NCI-H2196 treated with DMSO at 0.1 percent for 48 hours (cell line): Measurements from ENCODE around the gene LPO.

ENCODE experiments used
- DNase-seq: peaks from one replicate; lab custom pipeline; 2025; ENCODE audit not compliant: unreplicated experiment; lab: John Stamatoyannopoulos, UW

LPO gene

DNA sequence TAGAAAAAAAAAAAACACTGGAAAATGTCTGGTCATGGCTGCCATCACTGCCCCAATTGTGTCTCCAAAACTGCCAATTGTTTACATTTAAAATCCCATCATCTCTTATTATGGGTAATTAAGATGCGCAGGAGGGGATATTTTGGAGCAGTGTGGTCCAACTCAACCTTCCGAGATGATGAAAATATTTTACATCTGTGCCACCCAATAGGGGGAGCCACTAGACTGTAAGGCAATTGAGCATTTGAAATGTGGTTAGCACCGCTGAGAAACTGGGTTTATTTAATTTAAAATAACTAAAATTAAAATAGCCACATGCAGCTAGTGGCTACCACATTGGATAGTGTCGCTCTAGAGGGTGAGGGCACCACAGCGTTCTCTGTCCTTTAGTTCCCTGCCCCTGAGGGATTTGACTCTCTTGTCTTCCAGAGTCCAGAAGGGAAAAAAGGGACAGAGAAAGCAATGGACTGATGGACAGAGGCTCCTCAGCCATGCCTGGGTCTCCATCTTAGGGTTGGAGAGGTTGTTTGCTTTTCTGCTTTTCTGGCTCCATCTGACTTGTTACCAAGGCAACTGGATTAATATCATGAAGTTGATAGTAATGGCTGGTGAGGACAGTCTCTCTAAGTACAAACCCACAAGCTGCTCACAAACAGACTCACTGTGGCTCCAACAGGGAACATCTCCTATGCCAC lies 38.9 kb downstream of the LPO start:
- DNase-seq = no peak

DNA sequence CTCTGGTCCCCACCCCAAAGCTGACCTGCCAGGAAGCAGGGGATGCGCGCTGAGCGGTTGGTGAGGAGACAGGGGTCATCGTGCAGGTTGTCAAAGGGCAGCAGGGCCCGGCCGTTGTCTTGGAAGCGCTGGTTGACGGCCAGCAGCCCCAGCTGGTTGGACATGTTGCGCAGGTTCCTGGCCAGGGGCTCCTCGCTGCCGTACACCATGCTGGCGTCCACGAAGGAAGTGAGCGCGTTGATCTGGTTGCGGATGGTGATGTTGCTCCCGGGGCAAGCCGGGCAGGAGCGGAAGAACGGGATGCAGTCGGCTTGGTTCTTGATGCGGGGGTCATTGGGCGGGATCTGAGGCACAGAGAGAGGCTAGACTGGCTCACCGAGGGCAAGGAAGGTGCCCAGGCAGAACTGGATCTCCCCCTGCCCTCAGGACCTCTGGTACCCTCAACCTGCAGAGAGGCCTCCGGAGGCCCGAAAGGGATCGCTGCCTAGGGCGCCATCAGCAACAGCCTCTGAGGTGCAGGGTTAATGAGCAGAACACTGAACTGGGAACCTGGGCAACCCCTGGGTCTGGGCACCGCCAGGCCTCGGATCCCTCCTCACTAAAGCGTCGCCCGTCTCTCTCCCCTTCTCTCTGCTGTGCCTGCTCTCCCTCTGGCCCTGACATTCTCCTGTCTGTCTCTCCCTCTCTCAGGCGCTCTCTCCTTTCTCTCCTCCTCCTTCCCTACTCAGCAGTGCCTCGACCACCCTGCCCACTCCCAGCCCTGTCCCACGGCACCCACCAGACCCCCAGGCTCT lies 39.6 kb downstream of the LPO start:
- DNase-seq = no peak

DNA sequence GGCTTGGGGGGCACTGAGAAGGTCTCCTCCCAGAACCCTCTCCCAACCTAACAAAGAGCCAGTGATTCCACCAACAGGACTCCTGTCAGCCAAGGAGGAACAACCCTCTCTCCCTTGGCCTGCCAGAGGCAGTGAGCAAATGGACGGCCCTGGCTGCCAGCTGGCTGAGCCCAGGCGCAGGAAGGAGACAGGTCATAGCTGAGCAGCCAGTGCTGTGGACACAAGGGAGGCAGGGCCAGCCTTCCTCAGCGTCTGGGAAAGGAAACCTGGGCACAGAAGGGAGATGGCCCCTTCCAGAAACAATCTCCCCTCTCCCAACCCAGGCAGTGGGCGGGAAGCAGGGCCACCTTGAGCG lies 40.3 kb downstream of the LPO start:
- no peak for DNase-seq

DNA sequence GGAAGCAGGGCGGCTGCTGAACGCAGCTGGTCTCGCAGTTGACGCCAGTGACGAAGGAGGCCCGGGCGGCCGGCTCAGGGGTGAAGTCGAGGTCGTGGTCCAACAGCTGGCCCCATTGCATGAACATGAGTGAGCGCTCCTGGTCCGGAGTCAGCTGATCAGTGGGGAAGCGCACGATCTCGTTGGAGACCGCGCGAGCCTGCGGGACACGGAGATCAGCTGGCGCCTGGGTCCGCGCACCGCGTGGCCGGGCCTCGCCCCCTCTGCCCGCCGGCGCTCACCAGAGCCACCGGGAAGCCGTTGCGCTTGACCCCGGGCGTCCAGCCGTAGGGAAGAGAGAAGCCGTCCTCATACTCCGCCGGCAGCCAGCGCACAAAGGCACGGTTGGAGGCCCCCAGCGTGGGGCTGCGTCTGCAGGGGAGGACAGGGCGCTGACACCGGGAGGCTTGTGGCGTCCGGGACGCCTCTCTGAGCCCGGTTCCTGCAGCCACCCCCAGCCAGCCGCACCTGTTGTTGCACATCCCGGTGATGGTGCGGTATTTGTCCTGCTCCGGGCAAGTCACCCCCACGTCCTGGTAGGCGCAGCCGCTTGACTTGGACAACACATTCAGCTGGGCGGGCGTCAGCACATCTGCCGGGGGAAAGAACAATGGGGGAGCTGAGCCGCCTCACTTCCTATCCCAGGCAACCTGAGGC lies 40.8 kb downstream of the LPO start:
- DNase-seq = no peak

DNA sequence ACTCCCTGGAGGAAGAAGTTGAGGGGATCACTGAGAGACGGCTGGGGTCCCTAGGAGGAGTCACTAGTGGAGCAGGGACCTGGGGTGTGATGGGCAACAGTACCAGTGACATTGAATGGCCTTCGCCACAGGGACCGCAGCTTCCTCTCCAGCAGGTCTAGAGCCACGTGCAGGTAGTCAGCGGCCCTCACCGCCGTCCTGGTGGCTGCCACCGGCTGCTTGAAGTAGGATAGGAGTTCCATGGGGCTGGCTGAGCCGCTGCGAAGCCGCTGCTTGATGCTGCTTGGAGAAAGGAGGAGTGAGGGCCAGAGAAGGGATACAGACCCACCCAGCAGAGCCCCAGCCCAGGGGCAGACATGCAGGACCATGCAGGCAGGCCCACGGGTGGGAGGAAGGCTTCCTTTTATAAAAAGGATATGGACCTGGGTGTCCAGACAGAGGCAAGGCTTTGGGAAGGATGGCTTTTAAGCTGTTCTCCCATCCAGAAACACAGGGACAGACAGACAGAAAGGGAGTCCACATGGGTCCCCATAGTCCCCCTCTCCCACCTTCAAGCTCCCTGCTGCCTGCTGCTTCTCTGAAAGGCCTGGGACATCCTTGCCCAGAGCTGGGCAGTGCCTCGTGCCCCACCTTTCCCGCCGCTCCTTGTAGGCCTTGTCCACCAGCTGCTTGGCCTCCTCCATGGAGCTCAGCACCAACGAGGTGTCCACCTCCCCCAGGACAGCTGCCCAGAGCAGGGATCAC lies 41.5 kb downstream of the LPO start:
- no peak for DNase-seq

DNA sequence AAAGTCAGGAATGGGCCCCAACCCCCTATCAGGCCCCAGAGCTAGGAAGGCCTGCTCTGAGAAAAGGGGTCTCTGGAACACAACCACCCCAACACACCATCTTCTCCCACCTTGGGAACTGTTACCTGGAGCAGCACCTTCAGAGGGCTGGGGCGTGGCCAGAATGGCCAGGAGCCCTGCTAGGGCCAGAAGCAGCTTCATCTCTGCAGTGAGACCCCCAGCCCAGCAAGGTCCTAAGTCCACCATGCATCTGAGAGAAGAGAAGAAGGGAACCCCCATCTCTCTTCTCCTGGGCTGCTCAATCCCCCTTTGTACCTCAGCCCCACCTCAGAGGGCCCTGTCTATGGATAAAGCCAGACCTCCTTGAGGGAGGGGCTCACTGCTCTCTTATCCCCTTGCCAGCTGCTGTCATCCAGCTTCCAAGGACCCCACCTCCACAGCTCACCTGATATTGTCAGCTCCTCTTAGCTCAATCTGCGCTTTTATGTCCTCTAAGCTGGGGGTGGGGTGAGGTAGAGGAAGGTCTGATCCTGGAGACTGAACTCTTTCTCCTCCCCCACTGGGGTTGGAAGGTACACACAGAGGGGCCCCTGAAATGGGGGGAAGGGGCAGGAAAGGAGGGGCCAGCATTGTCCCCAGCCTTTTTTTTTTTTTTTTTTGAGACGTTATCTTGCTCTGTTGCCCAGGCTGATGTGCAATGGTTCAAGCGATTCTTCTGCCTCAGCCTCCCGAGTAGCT lies 42.3 kb downstream of the LPO start, which contains the start of gene MPO:
Gene MPO, minus strand, starts transcription at position 456 of the 738 bp plus-strand sequence. Its CDS starts 177 bp downstream, at position 279.
- DNase-seq = no peak

DNA sequence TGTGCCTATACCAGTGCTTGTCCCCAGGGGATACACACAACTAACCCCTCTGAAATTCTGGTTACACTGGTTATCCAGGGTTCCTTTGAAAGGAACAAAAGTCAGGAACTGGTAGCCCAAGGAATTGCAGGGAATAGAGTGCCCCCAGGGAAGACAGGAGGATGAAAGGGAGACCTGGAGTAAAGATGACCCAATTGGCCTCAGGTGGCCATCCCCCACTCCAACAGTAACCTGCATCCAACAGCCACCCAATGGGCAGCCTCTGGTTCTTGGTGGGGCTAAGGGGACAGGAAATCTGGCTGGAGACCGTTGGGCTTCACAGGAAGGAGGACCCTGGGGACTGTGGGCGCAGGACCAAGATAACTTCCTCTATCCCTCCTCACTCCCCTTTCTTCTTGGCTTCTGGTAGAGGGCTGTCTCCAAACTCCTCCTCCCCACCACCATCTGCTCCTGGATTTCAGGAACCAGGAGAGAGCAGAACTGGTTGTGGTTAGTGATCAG lies 43.2 kb downstream of the LPO start:
- no peak for DNase-seq

DNA sequence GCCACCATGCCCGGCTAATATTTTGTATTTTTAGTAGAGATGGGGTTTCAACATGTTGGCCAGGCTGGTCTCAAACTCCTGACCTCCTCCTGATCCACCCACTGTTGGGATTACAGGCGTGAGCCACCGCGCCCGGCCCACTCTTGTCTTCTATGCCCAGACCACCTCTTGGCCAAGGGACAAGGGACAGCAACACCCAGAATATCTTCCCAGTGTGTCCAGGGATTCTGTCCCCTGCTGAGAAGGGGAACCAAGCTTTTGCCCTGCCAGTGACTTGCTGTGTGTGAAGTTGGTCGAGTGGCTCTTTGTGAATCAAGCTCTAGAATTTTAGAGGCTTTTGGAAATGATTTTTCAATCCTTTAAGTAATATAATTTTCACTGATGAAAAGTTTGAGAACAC lies 44.1 kb downstream of the LPO start:
- no peak for DNase-seq

DNA sequence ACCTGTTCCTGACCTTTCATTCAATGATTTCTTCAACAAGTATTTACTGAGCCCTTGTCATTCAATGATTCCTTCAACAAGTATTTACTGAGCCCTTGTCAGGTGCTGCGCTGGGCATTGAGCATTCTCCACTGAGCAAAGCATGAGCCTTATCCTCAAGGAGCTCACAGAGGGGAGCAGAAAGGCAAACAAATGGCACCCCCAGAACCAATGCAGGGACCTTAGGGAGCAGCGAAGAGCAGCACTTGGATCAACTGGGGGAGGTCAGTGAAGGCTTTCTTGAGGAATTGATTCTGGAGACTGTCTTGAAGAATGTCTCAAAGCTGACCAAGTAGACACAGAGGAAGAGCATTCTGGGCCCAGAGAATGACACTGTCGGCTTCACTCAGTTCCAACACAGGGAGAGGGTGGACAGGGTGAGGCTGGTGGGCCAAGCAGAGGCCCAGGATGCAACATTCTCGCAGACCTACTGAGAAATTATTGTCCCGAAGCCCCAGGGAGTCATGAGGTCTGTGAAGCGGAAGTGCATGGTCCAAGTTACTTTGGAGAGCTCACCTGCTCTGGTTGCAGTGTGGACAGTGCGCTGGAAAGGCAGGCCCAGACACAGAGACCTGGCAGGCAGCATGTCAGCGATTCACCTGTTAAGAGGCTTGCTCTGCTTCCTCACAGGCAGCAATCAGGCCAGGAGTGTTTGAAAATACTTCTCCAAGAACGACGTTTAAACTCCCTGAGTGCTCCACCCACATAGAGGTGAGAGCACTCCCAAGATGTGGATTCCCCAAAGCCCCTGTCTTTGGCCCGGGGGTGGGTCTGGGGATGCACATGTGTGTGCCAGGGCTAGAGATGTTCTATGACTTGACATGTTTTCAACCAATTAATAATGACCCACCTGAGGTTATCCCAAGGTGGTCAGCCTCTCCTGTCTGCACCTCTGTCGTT lies 45.6 kb downstream of the LPO start:
- DNase-seq = no peak

DNA sequence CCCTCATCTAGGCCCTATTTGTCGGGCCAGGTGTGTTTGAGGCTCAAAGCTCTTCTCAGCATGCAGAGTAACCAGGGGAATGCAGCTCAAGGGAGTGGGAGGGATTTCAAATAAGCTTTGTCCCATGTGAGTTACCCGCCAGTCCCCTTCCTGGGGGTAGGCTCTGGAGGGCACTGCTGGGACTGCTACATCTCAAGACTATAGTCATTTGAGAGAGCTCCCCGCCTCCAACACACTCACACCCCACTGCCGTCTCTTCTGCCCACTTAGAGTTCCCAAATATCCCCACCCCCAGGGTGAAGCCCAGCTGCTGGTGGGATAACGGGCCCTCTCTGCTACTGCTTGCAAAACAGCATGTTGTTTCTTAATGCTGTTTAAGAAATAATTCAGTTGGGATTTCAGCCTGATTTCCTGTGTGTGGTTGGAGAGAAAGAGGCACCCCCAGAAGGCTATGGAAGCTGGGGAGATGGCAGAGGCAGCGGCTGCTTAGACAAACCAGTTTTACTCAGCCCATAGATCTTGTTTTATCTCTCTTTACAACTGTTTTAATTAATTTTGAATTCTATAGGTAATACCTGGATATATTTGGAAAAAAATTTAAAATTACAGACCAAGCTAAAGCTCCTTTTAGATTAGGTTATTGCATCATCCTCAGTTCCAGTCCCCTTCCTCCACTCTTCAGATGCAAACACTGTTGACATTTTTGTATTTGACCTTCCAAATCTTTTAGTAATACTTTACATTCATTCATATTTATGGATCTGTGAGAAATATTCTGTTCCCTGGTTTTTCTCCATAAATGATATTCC lies 46.4 kb downstream of the LPO start:
- DNase-seq = no peak

DNA sequence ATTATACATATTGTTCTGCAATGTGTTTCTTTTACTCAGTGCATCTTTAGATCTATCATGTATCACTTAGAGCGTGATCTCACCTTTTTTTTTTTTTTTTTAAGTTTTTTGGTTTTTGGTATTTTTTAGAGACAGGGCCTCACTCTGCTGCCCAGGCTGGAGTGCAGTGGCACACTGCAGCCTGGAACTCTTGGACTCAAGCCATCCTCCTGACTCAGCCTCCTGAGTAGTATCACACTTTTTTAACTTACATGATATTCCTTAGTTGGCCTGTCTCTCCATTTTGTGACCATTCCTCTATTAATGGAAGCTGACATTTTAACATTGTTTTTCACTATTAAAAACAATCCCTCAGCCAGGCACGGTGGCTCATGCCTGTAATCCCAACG lies 47.0 kb downstream of the LPO start:
- DNase-seq = no peak

DNA sequence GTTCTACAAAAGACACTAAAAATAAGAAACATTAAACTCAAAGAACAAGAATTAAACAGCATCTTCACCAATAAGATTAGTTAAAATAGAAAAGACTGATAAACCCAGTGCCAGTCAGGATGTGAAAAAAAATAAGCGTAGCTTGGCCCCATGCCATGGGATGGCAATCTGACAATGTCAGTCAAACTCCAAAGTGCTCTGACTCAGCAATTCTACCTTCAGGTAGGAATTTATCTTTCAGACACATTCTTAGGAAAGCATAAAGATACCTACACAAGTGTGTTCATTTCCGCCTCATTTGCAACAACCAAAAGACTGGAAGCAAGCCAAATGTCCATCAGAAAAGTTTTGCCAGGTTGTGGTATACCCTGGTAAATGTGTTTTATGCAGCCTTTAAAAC lies 51.5 kb downstream of the LPO start:
- DNase-seq = no peak

DNA sequence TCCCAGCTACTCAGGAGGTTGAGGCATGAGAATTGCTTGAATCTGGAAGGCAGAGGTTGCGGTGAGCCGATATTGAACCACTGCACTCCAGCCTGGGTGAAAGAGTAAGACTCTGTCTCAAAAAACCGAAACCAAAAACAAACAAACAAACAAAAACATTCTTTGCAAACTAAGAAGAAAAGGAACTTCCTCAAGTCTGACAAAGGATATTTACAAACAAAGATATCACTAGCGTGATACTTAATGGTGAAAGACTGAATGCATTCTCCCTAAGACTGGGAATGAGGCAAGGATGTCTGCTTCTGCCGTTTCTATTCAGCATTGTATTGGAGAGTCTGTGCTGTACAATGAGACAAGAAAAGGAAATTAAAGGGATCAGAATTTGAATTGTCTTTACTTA lies 52.9 kb downstream of the LPO start:
- no peak for DNase-seq

DNA sequence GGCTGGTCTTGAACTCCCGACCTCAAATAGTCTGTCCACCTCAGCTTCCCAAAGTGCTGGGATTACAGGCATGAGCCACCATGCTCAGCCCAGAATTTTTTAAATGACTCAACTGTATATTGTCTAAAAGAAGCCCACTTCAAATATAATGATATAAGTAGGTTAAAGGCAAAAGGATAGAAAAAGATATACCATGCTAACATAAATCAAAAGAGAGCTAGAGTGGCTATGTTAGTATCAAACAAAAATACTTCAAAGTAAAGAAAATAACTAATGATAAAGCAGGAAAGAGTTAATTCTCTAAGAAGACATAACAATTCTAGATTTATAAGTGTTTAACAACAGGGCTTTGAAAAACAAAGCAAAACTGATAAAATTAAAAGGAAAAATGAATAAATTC lies 55.6 kb downstream of the LPO start:
- DNase-seq = no peak

DNA sequence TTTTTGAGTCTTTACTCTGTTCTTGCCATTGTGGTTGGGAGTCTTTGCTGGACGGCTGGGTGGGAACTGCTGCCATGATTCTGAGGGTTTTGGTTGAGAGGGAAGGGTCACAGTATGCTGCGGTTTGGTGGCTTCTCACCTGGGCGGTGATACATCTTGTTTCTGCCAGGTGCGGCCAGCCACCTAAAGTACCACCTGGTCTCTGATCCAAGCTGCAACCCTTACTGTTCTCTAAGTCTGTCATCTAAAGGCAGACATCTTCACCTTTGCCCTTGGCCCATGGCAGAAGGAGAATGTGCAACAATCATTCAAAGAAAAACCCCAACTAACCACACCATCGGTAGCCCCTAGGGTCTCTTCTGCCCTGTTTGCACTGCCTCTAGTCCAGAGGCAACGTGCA lies 62.0 kb downstream of the LPO start:
- DNase-seq = no peak

DNA sequence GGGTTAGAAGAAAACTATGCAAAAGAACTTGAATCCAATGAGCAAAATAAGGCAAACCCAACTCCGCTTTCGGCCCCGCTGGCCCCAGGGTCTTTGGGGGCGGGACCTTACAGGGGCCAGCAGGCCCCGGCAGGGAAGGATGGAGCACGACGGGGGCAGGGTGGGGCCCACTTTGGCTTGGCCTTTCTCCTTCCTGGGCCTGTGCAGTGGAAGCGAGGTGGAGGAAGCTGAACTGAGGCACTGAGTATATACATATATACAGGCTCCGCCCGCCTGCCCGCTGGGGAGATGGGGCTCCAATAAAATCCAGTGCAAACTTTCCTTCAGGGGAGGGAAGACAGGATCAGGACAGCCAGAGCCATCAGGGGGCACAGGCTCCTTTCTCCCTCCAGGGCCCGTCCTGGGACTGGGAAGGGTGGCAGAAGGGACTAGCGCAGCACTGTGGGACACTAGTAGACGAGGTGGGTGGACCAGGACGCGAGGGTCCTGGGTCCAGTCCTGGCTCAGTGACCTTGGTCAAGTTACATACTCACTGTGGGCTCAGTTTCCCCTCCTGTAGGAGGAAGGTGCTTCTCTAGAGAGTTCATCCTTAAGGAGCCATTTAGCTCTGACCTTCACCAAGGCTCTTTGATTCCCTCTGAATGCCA lies 63.2 kb downstream of the LPO start:
- DNase-seq = no peak

DNA sequence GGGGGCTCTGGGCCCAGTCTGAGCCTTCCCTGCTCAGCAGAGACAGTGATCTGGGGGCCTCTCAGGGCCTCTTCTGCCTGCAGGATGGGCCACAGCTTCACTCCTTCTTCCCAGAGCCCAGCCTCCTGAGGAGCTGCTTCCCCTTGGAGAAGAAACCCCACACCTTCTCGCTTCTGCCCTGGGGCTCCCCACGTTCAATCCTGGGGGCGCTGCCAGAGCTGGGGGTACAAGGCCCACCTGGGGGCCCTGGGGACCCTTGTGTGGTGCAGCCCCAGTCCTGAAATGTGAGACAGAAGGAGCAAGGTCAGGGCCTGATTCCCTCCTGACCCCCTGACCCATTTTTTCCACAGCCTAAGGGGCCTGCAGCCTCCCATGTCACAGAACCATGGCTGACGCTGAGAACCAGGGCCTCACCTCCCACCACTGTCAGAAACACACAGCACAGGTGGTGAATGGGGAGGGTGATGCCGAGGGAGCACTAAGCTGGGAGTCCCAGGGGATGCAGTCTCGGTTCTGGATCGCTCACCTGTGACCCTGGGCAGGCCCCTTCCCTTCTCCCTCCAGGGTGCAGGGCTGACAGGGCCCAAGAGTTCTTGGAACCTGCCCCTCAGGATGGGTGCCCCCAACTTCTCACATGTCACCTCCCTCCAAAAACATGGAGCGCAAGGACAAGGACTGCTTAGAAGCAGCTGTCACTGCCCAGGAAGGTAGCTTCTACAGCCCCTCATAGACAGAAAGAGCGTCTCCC lies 64.0 kb downstream of the LPO start:
- no peak for DNase-seq
